Measurements from ENCODE around the gene CFAP298. TPM values are rescaled to one million over a fixed set of nuclear protein-coding genes. Genes with fewer than 3 reads are reported as not detected.

CFAP298 gene
- total RNA-seq, 4 donors from 2014 or later = 6.4 to 27.3 (median 20.9) TPM; not detected in 1

- H3K4me3 ChIP-seq = no peak overlapping the region
- H3K27me3 ChIP-seq = no peaks in the 10 kb centered on the region
- no peak overlapping the region for H3K27ac ChIP-seq
- 78 to 94% methylated on average over 3 of the region's 3 CpGs for WGBS, 2 donors (ENCODE audit: low coverage in 1 of 2)
- intact Hi-C loops (cut with DNase I; ENCODE audit: low total_unique reads) = no loop called here
- H3K4me1 ChIP-seq = peaks cover 0 to 17% (median 11%) of the 10 kb centered on the region in 4 donors
- H3K36me3 ChIP-seq = no peaks in the 10 kb centered on the region
- no peak for TF ChIP-seq POLR2AphosphoS5 (IDR thresholded peaks at IDR 0.05)
- TF ChIP-seq CTCF (IDR thresholded peaks at IDR 0.05) = no peak
- no peak for TF ChIP-seq POLR2A (IDR thresholded peaks at IDR 0.05)
- TF ChIP-seq EP300 (IDR thresholded peaks at IDR 0.05; ENCODE audit: low read depth) = no peak
- no peak for DNase-seq
- H3K9me3 ChIP-seq = no peaks in the 10 kb centered on the region
- in situ Hi-C loops (cut with MboI; ENCODE audit: low pct_ligation_motif_present in 1 of 4, low pct_unique_long_range_greater_than_20kb in 1 of 4, low sequenced_read_pairs in 3 of 4) = loop anchor here in 3 of 4 donors (5.0 to 25.0 kb wide), 3 partner anchors 158 to 166 kb away; partner anchors contain the start of gene EVA1C (in 2 of the 3)
Measured at GRCh38 chr21:32570456-32570855, 41.7 kb downstream of the CFAP298 start.

GRCh38 chr21:32569261-32570230, 42.6 kb downstream of the CFAP298 start:
- intact Hi-C loops (cut with DNase I; ENCODE audit: low total_unique reads) = loop anchor here (5.0 kb wide), 1 partner anchor 157 kb away; the partner anchor contains the start of gene EVA1C

GRCh38 chr21:32567626-32568025, 44.6 kb downstream of the CFAP298 start:
- Histone ChIP-seq H3K9me3 (no peaks in the 10 kb centered on the region), H3K4me3 (no peak overlapping the region), H3K36me3 (no peaks in the 10 kb centered on the region), H3K4me1 (peaks cover 0 to 17% (median 11%) of the 10 kb centered on the region in 4 donors), H3K27me3 (no peaks in the 10 kb centered on the region), H3K27ac (no peak overlapping the region)
- TF ChIP-seq CTCF (IDR thresholded peaks at IDR 0.05) = no peak
- TF ChIP-seq POLR2A (IDR thresholded peaks at IDR 0.05) = no peak
- TF ChIP-seq EP300 (IDR thresholded peaks at IDR 0.05; ENCODE audit: low read depth) = no peak
- no peak for TF ChIP-seq POLR2AphosphoS5 (IDR thresholded peaks at IDR 0.05)
- in situ Hi-C loops (cut with MboI; ENCODE audit: low pct_ligation_motif_present in 1 of 4, low pct_unique_long_range_greater_than_20kb in 1 of 4, low sequenced_read_pairs in 3 of 4) = loop anchor here in 1 of 4 donors (25.0 kb wide), 1 partner anchor 155 kb away; the partner anchor contains the start of gene EVA1C
- intact Hi-C loops (cut with DNase I; ENCODE audit: low total_unique reads) = loop anchor here (5.0 kb wide), 1 partner anchor 155 kb away; the partner anchor contains the start of gene EVA1C
- DNase-seq = no peak
- WGBS, 2 donors (ENCODE audit: low coverage in 1 of 2) = 97% methylated on average over 5 to 8 of the region's 8 CpGs

More at GRCh38 chr21:32569261-32570230, 42.6 kb downstream of the CFAP298 start:
- Histone ChIP-seq H3K36me3 (no peaks in the 10 kb centered on the region), H3K4me1 (peaks cover 0 to 17% (median 11%) of the 10 kb centered on the region in 4 donors), H3K9me3 (no peaks in the 10 kb centered on the region), H3K27ac (peak overlapping the region; percentile 77 to 94 (median 84)), H3K4me3 (peak overlapping the region; percentile 44 to 64 (median 45)), H3K27me3 (no peaks in the 10 kb centered on the region)
- in situ Hi-C loops (cut with MboI; ENCODE audit: low pct_ligation_motif_present in 1 of 4, low pct_unique_long_range_greater_than_20kb in 1 of 4, low sequenced_read_pairs in 3 of 4) = loop anchor here in 3 of 4 donors (5.0 to 25.0 kb wide), 3 partner anchors 157 to 165 kb away; partner anchors contain the start of gene EVA1C (in 2 of the 3)
- WGBS, 2 donors (ENCODE audit: low coverage in 1 of 2) = 6 to 10% methylated on average over 18 to 43 of the region's 61 CpGs
- no peak for TF ChIP-seq EP300 (IDR thresholded peaks at IDR 0.05; ENCODE audit: low read depth)
- TF ChIP-seq POLR2AphosphoS5 (IDR thresholded peaks at IDR 0.05) = no peak
- peak; percentile 80 to 86 (median 83) for TF ChIP-seq CTCF (IDR thresholded peaks at IDR 0.05)
- peak; percentile 24 for TF ChIP-seq POLR2A (IDR thresholded peaks at IDR 0.05)
- DNase-seq = peak; percentile 83
